GM12864 (cell line): ENCODE results near the gene SHB.

Experiments
- DNase-seq: peaks from one replicate; pipeline ENCODE4 v3.0.0-alpha.2; 2011; ENCODE audit warnings: low read depth
- H3K4me3 ChIP-seq: 2 replicates; pipeline ENCODE4 v1.5.1; 2011; ENCODE audit warnings: mild to moderate bottlenecking, low read depth, low read length, control low read depth
- CTCF ChIP-seq: IDR thresholded peaks from 2 replicates; pipeline ENCODE4 v1.5.1; 2011; ENCODE audit warnings: low read depth, mild to moderate bottlenecking, moderate library complexity, low read length, control low read depth, inconsistent platforms; ENCODE audit errors: missing control alignments

SHB gene

GRCh38 chr9:38023661-38024035 is 45.4 kb downstream of the SHB start:
- no peak for DNase-seq
- no peak for TF ChIP-seq CTCF
- no peak overlapping the region for H3K4me3 ChIP-seq

GRCh38 chr9:38022995-38023394 is 46.0 kb downstream of the SHB start:
- no peak overlapping the region for H3K4me3 ChIP-seq
- no peak for DNase-seq

GRCh38 chr9:38022203-38022895 is 46.7 kb downstream of the SHB start:
- no peak for DNase-seq
- no peak overlapping the region for H3K4me3 ChIP-seq
- TF ChIP-seq CTCF, result no peak

More at GRCh38 chr9:38022995-38023394, 46.0 kb downstream of the SHB start:
- no peak for TF ChIP-seq CTCF

- DNase-seq, result no peak
- no peak for TF ChIP-seq CTCF
- H3K4me3 ChIP-seq, result no peak overlapping the region
These were observed 48.6 kb downstream of the SHB start for GRCh38 chr9:38020151-38021076.

GRCh38 chr9:38019731-38020130 is 49.3 kb downstream of the SHB start:
- no peak for TF ChIP-seq CTCF
- H3K4me3 ChIP-seq, result no peak overlapping the region
- DNase-seq, result no peak

GRCh38 chr9:38018958-38019602 is 49.9 kb downstream of the SHB start:
- DNase-seq, result no peak
- no peak overlapping the region for H3K4me3 ChIP-seq
- no peak for TF ChIP-seq CTCF
